Glutamatergic neuron (in vitro differentiated cells): ENCODE measurements around the gene DPH7. TPM values are rescaled to one million over a fixed set of nuclear protein-coding genes. Genes with fewer than 3 reads are reported as not detected.

Experiments
- DNase-seq: peaks from one replicate; pipeline ENCODE4 v3.0.0; 2022
- H3K27ac Mint-ChIP-seq: one replicate; pipeline ENCODE4 v1.8.0; 2020; ENCODE audit warnings: mild to moderate bottlenecking, mixed read lengths, inconsistent platforms; ENCODE audit not compliant: unreplicated experiment
- H3K27me3 Mint-ChIP-seq: one replicate; pipeline ENCODE4 v1.8.0; 2020; ENCODE audit warnings: mild to moderate bottlenecking, moderate library complexity, mixed read lengths, inconsistent platforms; ENCODE audit not compliant: unreplicated experiment
- H3K36me3 Mint-ChIP-seq: one replicate; pipeline ENCODE4 v1.8.0; 2020; ENCODE audit warnings: mild to moderate bottlenecking, mixed read lengths, inconsistent platforms; ENCODE audit not compliant: unreplicated experiment
- H3K4me1 Mint-ChIP-seq: one replicate; pipeline ENCODE4 v1.8.0; 2020; ENCODE audit warnings: mild to moderate bottlenecking, low read depth, mixed read lengths, inconsistent platforms; ENCODE audit not compliant: unreplicated experiment
- H3K4me3 Mint-ChIP-seq: one replicate; pipeline ENCODE4 v1.8.0; 2020; ENCODE audit warnings: mild to moderate bottlenecking, mixed read lengths, inconsistent platforms; ENCODE audit not compliant: unreplicated experiment
- H3K9me3 Mint-ChIP-seq: one replicate; pipeline ENCODE4 v1.8.0; 2020; ENCODE audit warnings: mild to moderate bottlenecking, moderate library complexity, mixed read lengths, inconsistent platforms; ENCODE audit not compliant: unreplicated experiment
- total RNA-seq: library from RNA; stranded (reverse); fragmentation: NEBNext Ultra II Directional; extraction: Animal tissue kit (Norgen Biotek cat#: 25700); gene quantifications from one replicate; pipeline ENCODE4 v1.2.1, GENCODE V29; 2021; ENCODE audit not compliant: unreplicated experiment
- TF ChIP-seq, protein P1 (sequence below): fragments of 200-600 bp; sonication (generic); IDR thresholded peaks from one replicate; pipeline ENCODE4 v1.5.0; 2021; ENCODE audit not compliant: partially characterized antibody, unreplicated experiment

The DPH7 gene
- total RNA-seq, 1 donor from 2014 or later, result 64.6 TPM

- no peak for DNase-seq
- Mint-ChIP-seq H3K27me3 (peaks cover 5% of the 10 kb centered on the region), H3K4me3 (no peak overlapping the region), H3K27ac (no peak overlapping the region), H3K9me3 (peaks cover 1% of the 10 kb centered on the region), H3K36me3 (peaks cover 3% of the 10 kb centered on the region), H3K4me1 (peaks cover 3% of the 10 kb centered on the region)
- TF ChIP-seq, protein P1, sequence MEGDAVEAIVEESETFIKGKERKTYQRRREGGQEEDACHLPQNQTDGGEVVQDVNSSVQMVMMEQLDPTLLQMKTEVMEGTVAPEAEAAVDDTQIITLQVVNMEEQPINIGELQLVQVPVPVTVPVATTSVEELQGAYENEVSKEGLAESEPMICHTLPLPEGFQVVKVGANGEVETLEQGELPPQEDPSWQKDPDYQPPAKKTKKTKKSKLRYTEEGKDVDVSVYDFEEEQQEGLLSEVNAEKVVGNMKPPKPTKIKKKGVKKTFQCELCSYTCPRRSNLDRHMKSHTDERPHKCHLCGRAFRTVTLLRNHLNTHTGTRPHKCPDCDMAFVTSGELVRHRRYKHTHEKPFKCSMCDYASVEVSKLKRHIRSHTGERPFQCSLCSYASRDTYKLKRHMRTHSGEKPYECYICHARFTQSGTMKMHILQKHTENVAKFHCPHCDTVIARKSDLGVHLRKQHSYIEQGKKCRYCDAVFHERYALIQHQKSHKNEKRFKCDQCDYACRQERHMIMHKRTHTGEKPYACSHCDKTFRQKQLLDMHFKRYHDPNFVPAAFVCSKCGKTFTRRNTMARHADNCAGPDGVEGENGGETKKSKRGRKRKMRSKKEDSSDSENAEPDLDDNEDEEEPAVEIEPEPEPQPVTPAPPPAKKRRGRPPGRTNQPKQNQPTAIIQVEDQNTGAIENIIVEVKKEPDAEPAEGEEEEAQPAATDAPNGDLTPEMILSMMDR, result no peak
Measured at GRCh38 chr9:137564817-137565411, 13.8 kb downstream of the DPH7 start.

GRCh38 chr9:137564134-137564533, 14.6 kb downstream of the DPH7 start:
- Mint-ChIP-seq H3K4me1 (peaks cover 8% of the 10 kb centered on the region), H3K9me3 (peaks cover 3% of the 10 kb centered on the region), H3K36me3 (peaks cover 5% of the 10 kb centered on the region), H3K27me3 (peaks cover 5% of the 10 kb centered on the region), H3K27ac (no peak overlapping the region), H3K4me3 (no peak overlapping the region)
- DNase-seq, result no peak
- TF ChIP-seq, protein P1, result no peak

- H3K9me3 Mint-ChIP-seq, result peaks cover 3% of the 10 kb centered on the region
- peaks cover 1% of the 10 kb centered on the region for H3K27me3 Mint-ChIP-seq
- TF ChIP-seq, protein P1, result no peak
- no peak for DNase-seq
- no peak overlapping the region for H3K4me3 Mint-ChIP-seq
- peaks cover 5% of the 10 kb centered on the region for H3K36me3 Mint-ChIP-seq
- H3K4me1 Mint-ChIP-seq, result peaks cover 8% of the 10 kb centered on the region
- no peak overlapping the region for H3K27ac Mint-ChIP-seq
Measured at GRCh38 chr9:137558127-137558526, 20.6 kb downstream of the DPH7 start.

- Mint-ChIP-seq H3K9me3 (peaks cover 6% of the 10 kb centered on the region), H3K27me3 (peaks cover 4% of the 10 kb centered on the region), H3K27ac (no peak overlapping the region), H3K4me3 (no peak overlapping the region), H3K36me3 (peaks cover 9% of the 10 kb centered on the region), H3K4me1 (peaks cover 8% of the 10 kb centered on the region)
- TF ChIP-seq, protein P1, result no peak
- no peak for DNase-seq
Measured at GRCh38 chr9:137556069-137556838, 22.5 kb downstream of the DPH7 start.

DNA sequence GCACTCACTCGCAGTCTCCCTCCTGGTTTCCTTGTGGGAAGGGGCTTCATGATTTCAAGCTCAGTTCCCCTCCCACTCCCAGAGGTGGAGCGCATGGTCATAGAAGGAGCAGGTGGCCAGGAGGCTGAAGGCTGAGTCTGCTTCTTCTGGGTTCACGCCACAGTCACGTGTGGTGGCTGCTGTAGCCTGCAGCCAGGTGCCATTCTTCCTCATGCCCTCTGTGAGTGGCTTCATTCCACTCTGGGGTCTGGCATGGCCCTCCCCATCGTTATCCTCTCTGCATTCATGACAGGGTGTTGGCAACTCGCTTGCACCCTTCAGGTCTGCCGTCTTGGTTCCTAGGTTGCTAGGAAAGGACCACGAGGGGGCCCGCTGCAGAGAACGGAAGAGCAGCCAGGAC, 23.5 kb downstream of the DPH7 start:
- Mint-ChIP-seq H3K27me3 (peaks cover 5% of the 10 kb centered on the region), H3K27ac (peak overlapping the region; percentile 35), H3K4me1 (peaks cover 8% of the 10 kb centered on the region), H3K36me3 (peaks cover 9% of the 10 kb centered on the region), H3K4me3 (no peak overlapping the region), H3K9me3 (peaks cover 7% of the 10 kb centered on the region)
- no peak for DNase-seq
- TF ChIP-seq, protein P1, result no peak
